Measurements from ENCODE around the gene SLC16A3. TPM values are rescaled to one million over a fixed set of nuclear protein-coding genes. Genes with fewer than 3 reads are reported as not detected.

SLC16A3 gene
- total and polyA plus RNA-seq, 2 experiments from 2014 or later: 3.5 to 10.6 TPM

GRCh38 chr17:82247182-82247823 lies 18.5 kb downstream of the SLC16A3 start (continued):
- no peak for TF ChIP-seq NANOG (IDR thresholded peaks at IDR 0.05; ENCODE audit: borderline replicate concordance)
- no peak for TF ChIP-seq CREB1 (CRISPR knock-in tag; IDR thresholded peaks at IDR 0.05; ENCODE audit: low read depth)
- TF ChIP-seq, protein P1, sequence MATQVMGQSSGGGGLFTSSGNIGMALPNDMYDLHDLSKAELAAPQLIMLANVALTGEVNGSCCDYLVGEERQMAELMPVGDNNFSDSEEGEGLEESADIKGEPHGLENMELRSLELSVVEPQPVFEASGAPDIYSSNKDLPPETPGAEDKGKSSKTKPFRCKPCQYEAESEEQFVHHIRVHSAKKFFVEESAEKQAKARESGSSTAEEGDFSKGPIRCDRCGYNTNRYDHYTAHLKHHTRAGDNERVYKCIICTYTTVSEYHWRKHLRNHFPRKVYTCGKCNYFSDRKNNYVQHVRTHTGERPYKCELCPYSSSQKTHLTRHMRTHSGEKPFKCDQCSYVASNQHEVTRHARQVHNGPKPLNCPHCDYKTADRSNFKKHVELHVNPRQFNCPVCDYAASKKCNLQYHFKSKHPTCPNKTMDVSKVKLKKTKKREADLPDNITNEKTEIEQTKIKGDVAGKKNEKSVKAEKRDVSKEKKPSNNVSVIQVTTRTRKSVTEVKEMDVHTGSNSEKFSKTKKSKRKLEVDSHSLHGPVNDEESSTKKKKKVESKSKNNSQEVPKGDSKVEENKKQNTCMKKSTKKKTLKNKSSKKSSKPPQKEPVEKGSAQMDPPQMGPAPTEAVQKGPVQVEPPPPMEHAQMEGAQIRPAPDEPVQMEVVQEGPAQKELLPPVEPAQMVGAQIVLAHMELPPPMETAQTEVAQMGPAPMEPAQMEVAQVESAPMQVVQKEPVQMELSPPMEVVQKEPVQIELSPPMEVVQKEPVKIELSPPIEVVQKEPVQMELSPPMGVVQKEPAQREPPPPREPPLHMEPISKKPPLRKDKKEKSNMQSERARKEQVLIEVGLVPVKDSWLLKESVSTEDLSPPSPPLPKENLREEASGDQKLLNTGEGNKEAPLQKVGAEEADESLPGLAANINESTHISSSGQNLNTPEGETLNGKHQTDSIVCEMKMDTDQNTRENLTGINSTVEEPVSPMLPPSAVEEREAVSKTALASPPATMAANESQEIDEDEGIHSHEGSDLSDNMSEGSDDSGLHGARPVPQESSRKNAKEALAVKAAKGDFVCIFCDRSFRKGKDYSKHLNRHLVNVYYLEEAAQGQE (IDR thresholded peaks at IDR 0.05; ENCODE audit: unreplicated experiment): no peak
- no peak for TF ChIP-seq ZNF331 (CRISPR knock-in tag; IDR thresholded peaks at IDR 0.05; ENCODE audit: low read depth)
- no peak for TF ChIP-seq POLR2AphosphoS5 (IDR thresholded peaks at IDR 0.05; ENCODE audit: low read depth)
- no peak for TF ChIP-seq ZNF114 (CRISPR knock-in tag; IDR thresholded peaks at IDR 0.05)
- TF ChIP-seq, protein P2, sequence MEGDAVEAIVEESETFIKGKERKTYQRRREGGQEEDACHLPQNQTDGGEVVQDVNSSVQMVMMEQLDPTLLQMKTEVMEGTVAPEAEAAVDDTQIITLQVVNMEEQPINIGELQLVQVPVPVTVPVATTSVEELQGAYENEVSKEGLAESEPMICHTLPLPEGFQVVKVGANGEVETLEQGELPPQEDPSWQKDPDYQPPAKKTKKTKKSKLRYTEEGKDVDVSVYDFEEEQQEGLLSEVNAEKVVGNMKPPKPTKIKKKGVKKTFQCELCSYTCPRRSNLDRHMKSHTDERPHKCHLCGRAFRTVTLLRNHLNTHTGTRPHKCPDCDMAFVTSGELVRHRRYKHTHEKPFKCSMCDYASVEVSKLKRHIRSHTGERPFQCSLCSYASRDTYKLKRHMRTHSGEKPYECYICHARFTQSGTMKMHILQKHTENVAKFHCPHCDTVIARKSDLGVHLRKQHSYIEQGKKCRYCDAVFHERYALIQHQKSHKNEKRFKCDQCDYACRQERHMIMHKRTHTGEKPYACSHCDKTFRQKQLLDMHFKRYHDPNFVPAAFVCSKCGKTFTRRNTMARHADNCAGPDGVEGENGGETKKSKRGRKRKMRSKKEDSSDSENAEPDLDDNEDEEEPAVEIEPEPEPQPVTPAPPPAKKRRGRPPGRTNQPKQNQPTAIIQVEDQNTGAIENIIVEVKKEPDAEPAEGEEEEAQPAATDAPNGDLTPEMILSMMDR (conservative IDR thresholded peaks at IDR 0.05; ENCODE audit: low read depth in 2 of 2): no peak
- no peak for TF ChIP-seq EZH2phosphoT487 (IDR thresholded peaks at IDR 0.05; ENCODE audit: unreplicated experiment)

DNA sequence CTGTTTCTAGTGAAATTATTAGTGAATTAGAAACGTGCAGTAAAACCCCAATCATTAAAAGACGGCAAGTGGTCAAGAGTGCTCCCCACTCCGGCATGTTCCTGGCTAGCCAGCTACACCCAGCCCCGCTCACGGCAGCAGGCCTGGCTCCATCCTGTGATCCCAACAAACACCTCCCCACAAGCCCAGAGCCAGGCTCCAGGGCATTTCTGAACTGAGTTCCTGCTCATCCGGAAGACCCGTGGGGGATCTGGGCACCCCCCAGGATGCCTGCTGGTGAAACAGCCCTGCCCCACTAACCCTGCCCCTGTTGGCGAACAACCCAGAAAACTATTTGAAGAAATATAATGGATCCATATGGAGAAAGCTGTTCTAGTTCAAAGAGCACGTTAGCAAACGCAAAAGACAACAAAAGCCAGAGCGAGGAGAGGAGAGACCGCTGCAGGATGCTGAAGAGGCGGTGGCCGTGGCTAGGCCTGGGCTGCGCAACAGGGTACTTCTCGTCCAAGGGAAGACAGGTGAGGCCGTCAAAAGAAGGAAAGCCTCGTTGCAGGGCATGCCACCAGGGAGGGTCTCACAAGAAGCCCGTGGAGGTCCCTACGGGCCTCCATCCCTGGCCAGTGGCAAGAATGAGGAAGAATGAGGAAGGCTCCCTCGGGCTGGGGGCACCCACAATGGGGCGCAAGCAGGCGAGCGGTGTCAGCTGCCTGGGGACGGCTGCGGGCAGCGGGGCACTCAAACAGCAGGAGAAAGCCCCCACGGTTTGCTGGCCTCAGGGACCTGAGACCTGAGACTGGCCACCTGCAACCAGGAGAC lies 19.2 kb downstream of the SLC16A3 start:
- no peak for ATAC-seq
- TF ChIP-seq ZNF331 (CRISPR knock-in tag; IDR thresholded peaks at IDR 0.05; ENCODE audit: low read depth) (no peak), STAT1 (IDR thresholded peaks at IDR 0.05; ENCODE audit: unreplicated experiment) (no peak), NANOG (IDR thresholded peaks at IDR 0.05; ENCODE audit: borderline replicate concordance) (no peak), EZH2phosphoT487 (IDR thresholded peaks at IDR 0.05; ENCODE audit: unreplicated experiment) (no peak)
- TF ChIP-seq, protein P3, sequence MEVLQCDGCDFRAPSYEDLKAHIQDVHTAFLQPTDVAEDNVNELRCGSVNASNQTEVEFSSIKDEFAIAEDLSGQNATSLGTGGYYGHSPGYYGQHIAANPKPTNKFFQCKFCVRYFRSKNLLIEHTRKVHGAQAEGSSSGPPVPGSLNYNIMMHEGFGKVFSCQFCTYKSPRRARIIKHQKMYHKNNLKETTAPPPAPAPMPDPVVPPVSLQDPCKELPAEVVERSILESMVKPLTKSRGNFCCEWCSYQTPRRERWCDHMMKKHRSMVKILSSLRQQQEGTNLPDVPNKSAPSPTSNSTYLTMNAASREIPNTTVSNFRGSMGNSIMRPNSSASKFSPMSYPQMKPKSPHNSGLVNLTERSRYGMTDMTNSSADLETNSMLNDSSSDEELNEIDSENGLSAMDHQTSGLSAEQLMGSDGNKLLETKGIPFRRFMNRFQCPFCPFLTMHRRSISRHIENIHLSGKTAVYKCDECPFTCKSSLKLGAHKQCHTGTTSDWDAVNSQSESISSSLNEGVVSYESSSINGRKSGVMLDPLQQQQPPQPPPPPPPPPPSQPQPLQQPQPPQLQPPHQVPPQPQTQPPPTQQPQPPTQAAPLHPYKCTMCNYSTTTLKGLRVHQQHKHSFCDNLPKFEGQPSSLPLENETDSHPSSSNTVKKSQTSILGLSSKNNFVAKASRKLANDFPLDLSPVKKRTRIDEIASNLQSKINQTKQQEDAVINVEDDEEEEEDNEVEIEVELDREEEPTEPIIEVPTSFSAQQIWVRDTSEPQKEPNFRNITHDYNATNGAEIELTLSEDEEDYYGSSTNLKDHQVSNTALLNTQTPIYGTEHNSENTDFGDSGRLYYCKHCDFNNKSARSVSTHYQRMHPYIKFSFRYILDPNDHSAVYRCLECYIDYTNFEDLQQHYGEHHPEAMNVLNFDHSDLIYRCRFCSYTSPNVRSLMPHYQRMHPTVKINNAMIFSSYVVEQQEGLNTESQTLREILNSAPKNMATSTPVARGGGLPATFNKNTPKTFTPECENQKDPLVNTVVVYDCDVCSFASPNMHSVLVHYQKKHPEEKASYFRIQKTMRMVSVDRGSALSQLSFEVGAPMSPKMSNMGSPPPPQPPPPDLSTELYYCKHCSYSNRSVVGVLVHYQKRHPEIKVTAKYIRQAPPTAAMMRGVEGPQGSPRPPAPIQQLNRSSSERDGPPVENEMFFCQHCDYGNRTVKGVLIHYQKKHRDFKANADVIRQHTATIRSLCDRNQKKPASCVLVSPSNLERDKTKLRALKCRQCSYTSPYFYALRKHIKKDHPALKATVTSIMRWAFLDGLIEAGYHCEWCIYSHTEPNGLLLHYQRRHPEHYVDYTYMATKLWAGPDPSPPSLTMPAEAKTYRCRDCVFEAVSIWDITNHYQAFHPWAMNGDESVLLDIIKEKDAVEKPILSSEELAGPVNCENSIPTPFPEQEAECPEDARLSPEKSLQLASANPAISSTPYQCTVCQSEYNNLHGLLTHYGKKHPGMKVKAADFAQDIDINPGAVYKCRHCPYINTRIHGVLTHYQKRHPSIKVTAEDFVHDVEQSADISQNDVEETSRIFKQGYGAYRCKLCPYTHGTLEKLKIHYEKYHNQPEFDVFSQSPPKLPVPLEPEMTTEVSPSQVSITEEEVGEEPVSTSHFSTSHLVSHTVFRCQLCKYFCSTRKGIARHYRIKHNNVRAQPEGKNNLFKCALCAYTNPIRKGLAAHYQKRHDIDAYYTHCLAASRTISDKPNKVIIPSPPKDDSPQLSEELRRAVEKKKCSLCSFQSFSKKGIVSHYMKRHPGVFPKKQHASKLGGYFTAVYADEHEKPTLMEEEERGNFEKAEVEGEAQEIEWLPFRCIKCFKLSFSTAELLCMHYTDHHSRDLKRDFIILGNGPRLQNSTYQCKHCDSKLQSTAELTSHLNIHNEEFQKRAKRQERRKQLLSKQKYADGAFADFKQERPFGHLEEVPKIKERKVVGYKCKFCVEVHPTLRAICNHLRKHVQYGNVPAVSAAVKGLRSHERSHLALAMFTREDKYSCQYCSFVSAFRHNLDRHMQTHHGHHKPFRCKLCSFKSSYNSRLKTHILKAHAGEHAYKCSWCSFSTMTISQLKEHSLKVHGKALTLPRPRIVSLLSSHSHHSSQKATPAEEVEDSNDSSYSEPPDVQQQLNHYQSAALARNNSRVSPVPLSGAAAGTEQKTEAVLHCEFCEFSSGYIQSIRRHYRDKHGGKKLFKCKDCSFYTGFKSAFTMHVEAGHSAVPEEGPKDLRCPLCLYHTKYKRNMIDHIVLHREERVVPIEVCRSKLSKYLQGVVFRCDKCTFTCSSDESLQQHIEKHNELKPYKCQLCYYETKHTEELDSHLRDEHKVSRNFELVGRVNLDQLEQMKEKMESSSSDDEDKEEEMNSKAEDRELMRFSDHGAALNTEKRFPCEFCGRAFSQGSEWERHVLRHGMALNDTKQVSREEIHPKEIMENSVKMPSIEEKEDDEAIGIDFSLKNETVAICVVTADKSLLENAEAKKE (CRISPR knock-in tag; IDR thresholded peaks at IDR 0.05): no peak

More for the DNA sequence above, 19.2 kb downstream of the SLC16A3 start:
- peaks cover 48% of the 10 kb centered on the region for H4K20me1 ChIP-seq (replicated peaks; ENCODE audit: insufficient read depth)
- no peak overlapping the region for H3K27ac ChIP-seq (ENCODE audit: low read depth)
- H3K36me3 Mint-ChIP-seq (ENCODE audit: low read depth): peaks cover 95% of the 10 kb centered on the region
- no peak overlapping the region for H3K4me2 ChIP-seq
- H2AFZ ChIP-seq: no peak overlapping the region
- H3K36me3 ChIP-seq (ENCODE audit: insufficient read depth): peaks cover 53% of the 10 kb centered on the region
- peaks cover 55% of the 10 kb centered on the region for H3K79me2 ChIP-seq (replicated peaks; ENCODE audit: insufficient read depth)
- H3K4me3 ChIP-seq: no peak overlapping the region
- H3K4me1 ChIP-seq (ENCODE audit: insufficient read depth): no peaks in the 10 kb centered on the region
- DNase-seq (ENCODE audit: low spot score): no peak
- no peaks in the 10 kb centered on the region for H3K27me3 ChIP-seq (ENCODE audit: insufficient read depth)
- H3K4me1 Mint-ChIP-seq: no peaks in the 10 kb centered on the region; the same call in 2 of the 3 replicates
- H3K9me3 Mint-ChIP-seq: peaks cover 3% of the 10 kb centered on the region; the same call in 1 of the 3 replicates
- H3K9me2 ChIP-seq (ENCODE audit: insufficient read depth): no peaks in the 10 kb centered on the region
- H3F3A ChIP-seq (replicated peaks; ENCODE audit: low read depth): peaks cover 7% of the 10 kb centered on the region; the same call in 1 of the 2 replicates
- peaks cover 17% of the 10 kb centered on the region for H3K27me3 Mint-ChIP-seq (ENCODE audit: insufficient read depth, low read depth, poor library complexity)
- H3K27ac Mint-ChIP-seq: 0 out of 2 replicates have a peak overlapping the region, but pooled peaks have one; percentile 44
- no peak overlapping the region; the same call in 2 of the 3 replicates for H3K4me3 Mint-ChIP-seq

Measured in GM23338 (cell line).